ENCODE data around the gene TRIM29.

DNA sequence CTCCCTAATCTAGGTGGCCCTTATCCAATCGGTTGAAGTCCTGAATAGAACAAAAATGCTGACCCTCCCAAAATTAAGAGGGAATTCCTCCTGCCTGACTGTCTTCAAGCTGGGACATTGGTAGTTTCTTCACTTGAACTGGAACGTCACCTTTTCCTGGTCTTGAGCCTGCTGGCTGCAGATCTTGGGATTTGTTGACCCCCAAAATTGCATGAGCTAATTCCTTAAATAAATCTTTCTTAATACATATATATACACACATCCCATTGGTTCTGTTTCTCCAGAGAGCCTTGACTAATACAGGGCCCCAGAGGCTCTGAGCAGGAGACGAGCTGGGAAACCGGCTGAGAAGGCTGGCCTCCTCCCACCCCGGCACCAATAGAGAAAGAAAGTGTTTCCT is 46.2 kb downstream of the TRIM29 start:
- TF ChIP-seq FOXM1 (IDR thresholded peaks at IDR 0.05; ENCODE audit: borderline replicate concordance, low read depth) (no peak), NFIC (IDR thresholded peaks at IDR 0.05) (no peak)

All from Ishikawa (cell line).